ENCODE results near the gene ZNF678.
"Not testable (repeated sequence)": the region's sequence is repeated elsewhere in the genome, so short reads cannot be mapped to it uniquely, and the experiment has no call there.

Gene ZNF678

DNA sequence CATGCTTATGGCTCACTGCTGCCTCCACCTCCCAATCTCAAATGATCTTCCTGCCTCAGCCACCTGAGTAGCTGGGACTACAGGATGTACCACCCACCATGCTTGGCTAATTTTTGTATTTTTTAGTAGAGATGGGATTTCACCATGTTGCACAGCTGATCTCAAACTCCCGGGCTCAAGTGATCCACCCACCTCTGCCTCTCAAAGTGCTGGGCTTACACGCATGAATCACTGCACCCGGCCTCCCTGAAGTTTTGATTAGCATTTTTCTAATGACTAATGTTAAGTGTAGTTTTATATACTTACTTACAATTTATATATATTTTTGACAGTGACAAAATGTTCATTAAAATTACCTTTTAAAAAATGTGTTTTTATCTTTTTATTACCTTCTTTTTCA is 41.1 kb downstream of the ZNF678 start:
- no peak for DNase-seq (ENCODE audit: low read depth)

DNA sequence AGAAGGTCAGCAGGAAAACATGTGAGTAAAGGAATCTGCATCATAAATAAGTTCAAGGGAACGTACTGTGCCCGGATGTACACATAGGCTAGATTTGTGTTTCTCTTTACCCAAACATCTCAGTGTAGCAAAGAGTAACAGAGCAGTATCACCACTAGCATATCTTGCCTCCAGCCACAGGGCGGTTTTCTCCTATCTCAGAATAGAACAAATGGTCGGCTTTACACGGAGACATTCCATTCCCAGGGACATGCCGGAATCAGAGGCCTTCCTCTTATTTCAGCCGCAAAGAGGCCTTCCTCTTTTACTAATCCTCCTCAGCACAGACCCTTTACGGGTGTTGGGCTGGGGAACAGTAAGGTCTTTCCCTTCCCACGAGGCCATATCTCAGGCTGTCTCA is 42.9 kb downstream of the ZNF678 start:
- DNase-seq (ENCODE audit: low read depth) = not testable (repeated sequence)

DNA sequence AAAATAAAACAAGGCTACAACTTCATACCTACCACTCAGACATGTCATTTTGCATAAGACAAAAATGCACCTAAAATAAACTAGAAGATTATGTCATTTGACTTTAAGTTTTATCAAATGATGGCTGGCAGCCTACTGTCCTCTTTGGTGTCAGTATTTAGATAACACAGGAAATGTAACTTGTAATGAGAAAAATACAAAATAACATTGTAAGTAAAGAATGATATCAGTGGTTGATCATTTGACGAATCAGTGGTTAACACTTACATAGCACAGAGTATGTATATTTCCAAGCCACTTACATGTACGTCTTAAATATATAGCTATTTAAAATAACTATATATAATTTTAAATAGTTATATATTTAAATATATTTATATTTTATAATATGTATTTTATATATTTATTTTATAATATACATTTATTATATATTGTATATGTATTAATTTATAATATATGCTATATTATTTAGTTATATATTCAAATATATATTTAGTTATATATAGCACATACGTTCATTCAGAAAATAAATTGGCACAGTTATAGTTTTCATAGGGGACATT is 44.1 kb downstream of the ZNF678 start:
- DNase-seq (ENCODE audit: low read depth) = no peak

DNA sequence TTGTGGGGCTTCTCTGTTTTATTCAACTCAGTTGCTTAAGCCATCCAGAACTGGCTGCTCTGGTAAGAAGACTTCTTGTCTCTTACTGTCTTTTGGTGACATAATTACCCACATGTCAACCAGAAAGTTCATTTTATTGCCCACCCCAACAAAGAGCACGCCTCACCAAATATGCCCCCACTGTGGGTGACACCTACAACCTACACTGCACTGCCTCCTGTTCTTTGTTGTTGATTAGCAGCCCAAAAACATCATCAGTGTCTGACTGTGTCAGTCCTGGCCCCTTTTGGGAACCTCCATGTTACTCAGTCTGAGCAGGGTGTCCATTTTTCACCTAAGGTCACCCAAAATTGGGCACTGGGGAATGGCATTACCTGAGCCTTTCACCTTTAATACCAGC is 49.3 kb downstream of the ZNF678 start:
- DNase-seq (ENCODE audit: low read depth) = no peak

DNA sequence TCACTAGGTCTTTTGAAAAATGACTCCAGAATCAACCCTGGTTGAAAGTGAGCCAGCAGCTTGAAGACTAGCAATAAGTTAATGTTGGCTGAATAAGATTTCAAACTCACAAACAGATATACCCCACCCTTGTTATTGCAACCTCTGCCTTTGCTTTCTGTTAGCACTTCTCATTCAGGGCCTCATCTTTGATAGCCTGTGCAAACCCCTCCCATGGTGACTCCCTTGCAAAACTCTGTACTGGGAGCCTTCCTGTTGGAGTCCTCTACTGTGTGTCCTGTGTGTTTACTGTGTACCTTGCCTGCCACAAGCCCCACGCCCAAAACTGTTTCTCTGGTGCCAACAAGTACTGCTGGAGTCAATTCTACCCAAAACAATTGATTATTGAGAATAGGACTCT is 50.2 kb downstream of the ZNF678 start:
- DNase-seq (ENCODE audit: low read depth) = no peak

DNA sequence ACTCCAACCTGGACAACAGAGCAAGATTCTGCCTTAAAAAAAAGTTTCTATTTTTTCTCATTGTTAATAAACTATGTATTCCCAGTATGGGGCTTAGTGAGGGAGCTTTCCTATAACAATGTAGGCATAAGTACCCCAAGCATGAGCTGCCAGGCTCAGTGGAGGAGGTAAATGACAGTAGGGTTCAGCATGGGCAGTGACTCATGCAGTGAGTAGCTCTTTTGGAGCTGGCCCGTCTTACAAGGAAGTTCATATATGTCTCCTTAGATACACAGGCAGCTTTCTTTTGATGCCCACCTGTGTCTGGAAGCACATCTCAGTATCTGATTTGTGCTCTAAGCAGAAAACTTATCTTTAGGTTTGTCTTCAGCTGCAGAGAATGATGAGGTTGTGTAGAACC is 57.9 kb downstream of the ZNF678 start:
- DNase-seq (ENCODE audit: low read depth) = no peak

DNA sequence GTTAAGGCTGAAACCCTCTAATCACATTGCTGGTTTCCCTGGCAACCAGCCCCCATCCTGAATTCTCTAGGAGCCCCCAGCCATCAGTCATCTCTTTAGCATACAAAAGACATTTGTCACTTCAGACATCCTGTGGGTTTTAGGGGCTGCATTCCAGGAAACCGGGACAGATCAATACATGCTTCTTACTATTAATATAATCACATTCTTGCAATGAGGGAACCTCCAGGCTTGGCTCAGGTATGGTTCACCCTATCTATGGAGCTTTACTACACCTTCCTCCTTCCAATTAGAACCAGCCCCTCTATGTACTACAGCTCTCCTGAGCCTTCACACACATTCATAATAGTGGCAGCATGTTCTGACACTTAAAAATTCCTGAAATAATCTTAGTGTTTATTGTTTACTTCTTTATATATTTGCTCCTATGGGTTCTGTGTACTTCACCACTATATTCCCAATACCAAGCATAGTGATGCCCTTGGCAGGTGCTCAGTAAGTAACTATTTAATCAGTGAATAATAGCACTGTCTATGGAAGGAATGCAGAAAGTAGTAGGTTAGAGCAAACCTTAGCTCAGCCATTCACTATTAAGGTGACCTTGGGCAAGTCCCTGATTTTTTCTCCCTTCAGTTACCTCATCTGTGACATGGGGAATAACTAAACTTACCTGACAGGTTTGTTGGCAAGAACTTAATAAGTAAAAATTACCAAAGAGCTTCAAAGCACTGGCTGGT is 59.6 kb downstream of the ZNF678 start:
- DNase-seq (ENCODE audit: low read depth) = no peak

DNA sequence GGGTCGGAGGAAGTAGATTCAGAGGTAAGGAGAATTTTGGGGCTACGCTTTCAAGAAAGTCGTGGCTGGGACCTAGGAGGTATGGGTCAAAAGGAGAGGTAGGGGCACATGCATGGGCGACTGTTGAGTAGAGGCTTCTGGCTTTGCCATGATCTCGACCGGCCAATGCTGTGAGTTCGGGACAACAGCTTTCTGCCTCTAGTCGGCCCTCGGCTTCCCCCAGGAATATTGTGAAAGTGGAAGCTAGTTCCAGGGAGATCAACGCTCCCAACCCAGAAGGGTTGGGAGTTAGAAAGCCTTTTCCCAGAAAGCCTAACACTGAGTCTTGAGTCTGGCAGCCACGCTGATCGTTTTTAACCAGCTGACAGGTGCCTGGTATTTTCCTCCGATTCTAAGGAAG is 69.0 kb downstream of the ZNF678 start:
- no peak for DNase-seq (ENCODE audit: low read depth)

DNA sequence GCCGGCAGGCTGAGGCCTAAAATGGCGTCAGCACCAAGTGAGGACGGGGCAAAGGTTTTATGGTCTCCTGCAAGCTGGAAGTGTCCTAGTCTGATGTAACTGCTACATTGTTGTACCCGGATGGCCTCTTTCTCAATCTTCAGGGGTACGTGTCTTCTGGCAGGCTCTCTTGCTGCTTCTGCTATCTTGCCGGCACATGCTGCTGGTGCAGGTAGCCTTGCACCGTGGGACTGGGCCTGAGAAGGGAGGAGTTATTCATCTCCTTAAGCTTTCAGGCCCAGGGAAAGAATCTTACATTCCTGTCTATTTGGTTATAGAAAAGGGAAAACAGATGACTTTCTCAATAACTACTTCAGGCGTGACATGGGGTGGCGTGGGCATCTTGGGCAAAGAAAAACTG is 72.2 kb downstream of the ZNF678 start:
- no peak for DNase-seq (ENCODE audit: low read depth)

DNA sequence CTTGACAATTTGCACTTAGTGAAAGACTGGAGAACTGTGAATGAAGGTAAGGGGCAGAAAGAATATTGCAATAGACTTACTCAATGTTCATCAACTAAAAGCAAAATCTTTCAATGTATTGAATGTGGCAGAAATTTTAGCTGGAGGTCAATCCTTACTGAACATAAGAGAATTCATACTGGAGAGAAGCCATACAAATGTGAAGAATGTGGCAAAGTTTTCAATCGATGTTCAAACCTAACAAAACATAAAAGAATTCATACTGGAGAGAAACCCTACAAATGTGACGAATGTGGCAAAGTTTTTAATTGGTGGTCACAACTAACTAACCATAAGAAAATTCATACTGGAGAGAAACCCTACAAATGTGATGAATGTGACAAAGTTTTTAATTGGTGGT is 91.1 kb downstream of the ZNF678 start:
- no peak for DNase-seq (ENCODE audit: low read depth)

DNA sequence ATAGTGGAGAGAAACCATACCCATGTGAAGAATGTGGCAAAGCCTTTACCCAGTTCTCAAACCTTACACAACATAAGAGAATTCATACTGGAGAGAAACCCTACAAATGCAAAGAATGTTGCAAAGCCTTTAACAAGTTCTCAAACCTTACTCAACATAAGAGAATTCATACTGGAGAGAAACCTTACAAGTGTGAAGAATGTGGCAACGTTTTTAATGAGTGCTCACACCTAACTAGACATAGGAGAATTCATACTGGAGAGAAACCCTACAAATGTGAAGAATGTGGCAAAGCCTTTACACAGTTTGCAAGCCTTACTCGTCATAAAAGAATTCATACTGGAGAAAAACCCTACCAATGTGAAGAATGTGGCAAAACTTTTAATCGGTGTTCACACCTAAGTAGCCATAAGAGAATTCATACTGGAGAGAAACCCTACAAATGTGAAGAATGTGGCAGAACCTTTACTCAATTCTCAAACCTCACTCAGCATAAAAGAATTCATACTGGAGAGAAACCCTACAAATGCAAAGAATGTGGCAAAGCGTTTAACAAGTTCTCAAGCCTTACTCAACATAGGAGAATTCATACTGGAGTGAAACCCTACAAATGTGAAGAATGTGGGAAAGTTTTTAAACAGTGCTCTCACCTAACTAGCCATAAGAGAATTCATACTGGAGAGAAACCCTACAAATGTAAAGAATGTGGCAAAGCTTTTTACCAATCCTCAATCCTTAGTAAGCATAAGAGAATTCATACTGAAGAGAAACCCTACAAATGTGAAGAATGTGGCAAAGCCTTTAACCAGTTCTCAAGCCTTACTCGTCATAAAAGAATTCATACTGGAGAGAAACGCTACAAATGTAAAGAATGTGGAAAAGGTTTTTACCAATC is 91.7 kb downstream of the ZNF678 start:
- no peak for DNase-seq (ENCODE audit: low read depth)

DNA sequence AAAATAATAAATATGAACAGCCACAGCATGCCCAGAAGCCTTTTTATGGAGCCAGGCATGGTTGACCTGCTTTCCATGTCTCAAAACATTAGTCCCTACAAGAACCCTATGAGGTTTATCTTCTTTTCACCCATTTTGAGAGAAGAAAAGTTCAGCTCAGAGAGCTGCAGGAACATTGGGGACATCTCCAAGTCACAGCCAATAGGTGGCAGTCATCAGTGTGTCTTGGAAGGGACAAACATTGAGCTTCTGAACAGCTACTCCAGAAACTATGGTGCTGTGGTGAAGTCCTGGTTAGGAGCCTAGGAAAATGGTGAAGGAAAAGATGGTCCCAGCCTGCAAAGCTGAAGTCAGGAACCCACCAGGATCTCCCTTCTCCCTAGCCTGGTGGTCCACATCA is 98.1 kb downstream of the ZNF678 start:
- no peak for DNase-seq (ENCODE audit: low read depth)

DNA sequence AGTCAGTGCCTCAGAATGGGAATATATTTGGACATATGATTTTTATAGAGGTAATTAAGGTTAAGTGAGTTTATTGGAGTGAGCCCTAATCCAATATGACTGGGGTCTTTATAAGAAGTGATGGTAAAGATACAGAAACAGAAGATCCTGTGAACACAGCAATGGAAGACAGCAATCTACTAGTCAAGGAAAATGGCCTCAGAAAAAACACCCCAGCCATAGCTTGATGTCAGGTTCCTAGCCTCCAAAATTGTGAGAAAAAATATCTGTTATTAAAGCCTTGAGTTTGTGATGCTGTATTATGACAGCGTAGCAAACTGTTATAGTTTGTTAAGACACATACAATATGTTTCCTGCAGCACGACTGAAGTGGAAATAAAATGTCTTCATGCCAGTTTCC is 99.6 kb downstream of the ZNF678 start:
- no peak for DNase-seq (ENCODE audit: low read depth)

DNA sequence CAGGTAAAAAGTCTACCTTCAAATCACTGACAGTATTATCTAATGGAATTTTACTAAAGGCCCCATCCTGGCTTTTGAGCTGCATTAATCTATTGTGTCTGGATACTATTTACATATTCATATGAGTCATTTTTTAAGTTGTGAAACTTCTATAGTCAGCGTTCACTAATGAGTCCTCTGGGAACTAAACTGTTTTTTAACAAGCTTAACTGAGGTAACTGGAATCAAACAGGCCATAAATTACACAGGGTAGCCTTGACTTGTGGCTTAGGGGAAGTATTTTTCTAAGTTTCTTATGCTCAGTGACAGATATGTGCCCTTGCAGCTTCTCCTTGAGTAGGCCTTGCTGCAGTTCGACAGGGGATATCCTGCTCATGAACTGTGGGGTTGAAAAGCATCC is 102.9 kb downstream of the ZNF678 start:
- DNase-seq (ENCODE audit: low read depth) = no peak

DNA sequence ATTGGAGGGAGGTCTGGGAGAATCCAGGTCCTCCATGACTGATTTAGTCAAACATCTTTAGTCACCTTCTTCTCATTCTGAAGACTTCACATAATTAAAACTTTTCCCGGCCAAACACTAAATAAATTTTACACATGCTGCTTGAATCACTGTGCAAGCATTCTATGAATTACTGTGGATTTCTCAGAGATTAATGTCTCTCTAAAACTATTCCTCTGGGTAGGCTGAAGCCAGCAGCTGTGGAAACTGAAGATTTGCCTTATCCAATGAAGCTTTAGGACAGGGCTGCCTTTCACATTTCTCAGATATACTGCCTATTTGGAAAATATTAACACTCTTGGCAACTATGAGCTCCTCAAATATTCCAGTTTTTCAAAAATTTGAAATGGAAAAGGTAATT is 110.1 kb downstream of the ZNF678 start:
- no peak for DNase-seq (ENCODE audit: low read depth)

DNA sequence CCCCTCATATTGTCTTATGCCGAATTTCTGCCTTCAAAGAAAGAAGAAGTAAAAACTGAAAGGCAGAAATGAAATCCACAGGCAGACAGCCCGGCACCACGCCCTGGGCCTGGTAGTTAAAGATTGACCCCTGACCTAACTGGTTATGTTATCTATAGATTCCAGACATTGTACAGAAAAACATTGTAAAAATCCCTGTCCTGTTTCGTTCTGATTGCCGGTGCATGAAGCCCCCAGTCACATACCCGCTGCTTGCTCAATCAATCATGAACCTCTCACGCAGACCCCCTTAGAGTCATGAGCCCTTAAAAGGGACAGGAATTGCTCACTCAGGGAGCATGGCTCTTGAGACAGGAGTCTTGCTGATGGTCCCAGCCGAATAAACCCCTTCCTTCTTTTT is 122.5 kb downstream of the ZNF678 start:
- no peak for DNase-seq (ENCODE audit: low read depth)

DNA sequence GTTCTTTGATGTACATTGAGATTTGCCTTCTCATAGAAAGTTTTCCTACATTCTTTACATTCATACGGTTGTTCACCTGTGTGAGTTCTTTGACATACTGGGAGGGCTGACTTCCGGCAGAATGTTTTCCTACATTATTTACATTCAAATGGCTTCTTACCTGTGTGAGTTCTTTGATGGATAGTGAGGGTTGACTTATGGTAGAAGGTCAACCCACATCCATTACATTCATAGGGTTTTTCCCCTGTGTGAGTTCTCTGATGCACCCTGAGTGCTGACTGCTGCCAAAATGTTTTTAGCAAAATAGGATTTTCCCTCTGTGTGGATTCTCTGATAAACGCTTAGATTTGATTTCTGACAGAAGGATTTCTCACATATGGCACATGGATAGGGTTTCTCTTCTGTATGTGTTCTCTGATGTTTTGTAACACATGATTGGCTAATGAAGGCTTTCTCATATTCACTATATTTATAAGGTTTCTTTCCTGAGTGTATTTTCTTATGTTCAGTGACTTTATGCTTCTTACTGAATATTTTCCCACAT is 134.0 kb downstream of the ZNF678 start:
- no peak for DNase-seq (ENCODE audit: low read depth)

DNA sequence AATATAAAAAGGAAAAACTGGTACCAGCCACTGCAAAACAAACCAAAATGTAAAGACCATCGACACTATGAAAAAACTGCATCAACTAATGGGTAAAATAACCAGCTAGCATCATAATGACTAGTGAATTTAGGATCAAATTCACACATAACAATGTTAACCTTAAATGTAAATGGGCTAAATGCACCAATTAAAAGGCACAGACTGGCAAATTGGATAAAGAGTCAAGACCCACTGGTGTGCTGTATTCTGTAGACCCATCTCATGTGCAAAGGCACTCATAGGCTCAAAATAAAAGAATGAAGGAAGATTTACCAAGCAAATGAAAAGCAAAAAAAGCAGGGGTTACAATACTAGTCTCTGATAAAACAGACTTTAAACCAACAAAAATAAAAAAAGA is 138.3 kb downstream of the ZNF678 start:
- not testable (repeated sequence) for DNase-seq (ENCODE audit: low read depth)

DNA sequence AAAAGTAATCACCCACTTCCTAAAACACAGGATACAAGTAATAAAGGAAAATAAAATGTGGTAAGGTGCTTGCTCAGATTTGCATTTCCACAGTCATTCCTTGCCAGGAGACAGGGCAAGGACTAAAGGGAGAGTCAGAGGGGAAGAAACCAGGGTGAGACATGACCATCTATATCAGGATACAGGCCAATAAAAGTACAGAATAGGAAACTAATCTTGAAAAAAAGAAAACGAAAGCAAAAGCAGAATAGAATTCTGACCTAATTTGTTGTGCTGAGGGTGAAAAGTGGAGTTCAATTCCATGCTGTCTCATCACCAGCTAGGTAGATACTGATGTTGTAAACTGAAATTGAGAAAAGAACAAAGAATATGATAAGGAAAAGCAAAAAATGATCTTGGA is 144.5 kb downstream of the ZNF678 start:
- DNase-seq (ENCODE audit: low read depth) = no peak

DNA sequence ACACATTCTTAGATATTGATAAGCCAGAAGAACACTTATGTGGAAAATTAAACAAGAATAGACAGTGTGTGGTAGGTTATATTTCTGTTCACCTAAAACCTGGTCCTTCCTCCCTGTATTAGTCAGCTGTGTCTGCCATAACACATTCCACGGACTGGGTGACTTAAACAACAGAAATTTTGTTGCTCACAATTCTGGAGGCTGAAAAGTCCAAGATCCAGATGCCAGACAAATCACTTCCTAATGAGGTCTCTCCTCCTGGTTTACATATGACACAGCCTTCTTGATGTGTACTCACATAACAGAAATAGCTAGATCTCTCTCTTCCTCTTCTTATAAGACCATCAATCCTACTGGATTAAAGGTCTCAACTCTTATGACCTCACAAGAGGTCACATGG is 146.1 kb downstream of the ZNF678 start:
- DNase-seq (ENCODE audit: low read depth) = no peak

DNA sequence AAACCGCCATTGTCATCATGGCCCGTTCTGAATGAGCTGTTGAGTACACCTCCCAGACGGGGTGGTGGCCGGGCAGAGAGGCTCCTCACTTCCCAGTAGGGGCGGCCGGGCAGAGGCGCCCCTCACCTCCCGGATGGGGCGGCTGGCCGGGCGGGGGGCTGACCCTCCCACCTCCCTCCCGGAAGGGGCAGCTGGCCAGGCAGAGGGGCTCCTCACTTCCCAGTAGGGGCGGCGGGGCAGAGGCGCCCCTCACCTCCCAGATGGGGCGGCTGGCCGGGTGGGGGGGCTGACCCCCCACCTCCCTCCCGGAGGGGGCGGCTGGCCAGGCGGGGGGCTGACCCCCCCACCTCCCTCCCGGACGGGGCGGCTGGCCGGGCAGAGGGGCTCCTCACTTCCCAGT is 147.1 kb downstream of the ZNF678 start:
- not testable (repeated sequence) for DNase-seq (ENCODE audit: low read depth)

DNA sequence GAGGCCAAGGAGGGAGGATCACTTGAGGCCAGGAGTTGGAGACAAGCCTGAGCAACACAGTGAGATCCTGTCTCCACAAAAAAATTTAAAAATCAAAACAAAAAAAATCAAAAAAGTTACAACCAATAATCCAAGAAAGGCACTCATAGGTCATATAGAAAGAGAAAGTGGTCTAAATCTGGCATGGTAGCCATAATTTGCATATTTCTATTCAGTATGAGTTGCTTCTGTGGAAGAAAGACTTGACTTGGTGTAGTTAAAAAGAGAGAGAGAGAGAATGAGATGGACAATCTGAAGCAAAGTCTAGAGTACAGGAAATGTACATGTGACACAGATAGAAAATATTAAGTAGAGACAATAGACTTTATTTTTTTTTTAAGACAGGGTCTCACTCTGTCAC is 149.3 kb downstream of the ZNF678 start:
- DNase-seq (ENCODE audit: low read depth) = no peak

DNA sequence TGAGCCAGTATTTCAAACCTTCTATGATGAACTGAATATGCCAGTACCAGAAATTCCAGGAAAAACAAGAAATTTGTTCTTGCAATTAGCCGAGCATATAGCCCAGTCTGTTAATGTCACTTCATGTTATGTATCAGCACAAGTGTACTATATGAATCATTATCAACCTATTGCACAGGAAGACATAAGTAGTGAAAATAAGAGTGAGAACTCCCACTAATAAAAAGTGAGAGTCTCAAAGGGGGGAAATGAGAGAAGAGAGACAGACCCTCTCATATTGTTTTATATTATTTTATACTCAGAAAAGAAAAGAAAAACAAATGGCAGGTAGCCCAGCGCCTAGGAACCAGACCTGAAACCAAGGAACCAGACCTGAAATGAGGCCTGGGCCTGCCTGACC is 155.6 kb downstream of the ZNF678 start:
- DNase-seq (ENCODE audit: low read depth) = no peak
